GM21447 (cell line): ENCODE measurements around the gene EP400.

ENCODE experiments used
- ATAC-seq: cut with Tn5 transposase; IDR thresholded peaks from one replicate; pipeline ENCODE4 v1.9.1; 2021; ENCODE audit not compliant: unreplicated experiment

EP400 gene

DNA sequence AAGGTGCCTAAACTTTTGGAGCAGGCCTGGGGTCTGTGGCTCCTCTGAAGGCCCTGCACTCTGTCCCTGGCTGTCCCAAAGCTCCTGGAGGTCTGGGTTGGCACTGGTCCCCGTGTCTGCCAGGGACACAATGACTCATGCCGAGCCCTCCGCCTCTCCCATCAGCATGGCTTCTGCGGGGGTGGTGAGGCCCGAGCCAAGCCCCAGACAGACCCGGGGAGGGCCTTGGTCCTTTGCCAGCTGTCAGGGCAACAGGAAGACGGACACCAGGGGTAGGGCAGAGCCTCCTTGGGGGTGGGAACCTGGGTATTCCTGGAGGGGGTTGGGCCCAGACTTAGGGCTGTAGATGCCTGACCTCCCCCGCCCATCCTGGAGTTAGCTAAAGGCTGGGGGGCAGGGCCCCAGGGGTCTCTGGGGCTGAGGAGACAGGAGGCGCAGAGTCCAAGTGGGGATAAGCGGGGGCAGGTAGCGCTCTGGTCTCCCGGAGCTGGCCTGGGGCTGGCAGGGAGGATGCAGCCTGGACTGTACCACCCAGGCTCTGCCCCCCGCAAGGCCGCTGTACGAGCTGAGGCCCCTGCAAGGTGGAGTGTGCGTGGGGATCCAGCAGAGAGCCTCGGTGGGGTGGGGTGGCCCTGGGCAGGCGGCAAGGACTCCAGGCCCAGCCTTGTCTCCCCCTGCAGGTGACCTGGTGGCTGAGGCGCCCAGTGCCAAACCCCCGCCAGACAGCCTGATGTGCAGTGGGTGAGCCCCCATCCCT lies 37.0 kb upstream of the EP400 start:
- ATAC-seq: no peak

DNA sequence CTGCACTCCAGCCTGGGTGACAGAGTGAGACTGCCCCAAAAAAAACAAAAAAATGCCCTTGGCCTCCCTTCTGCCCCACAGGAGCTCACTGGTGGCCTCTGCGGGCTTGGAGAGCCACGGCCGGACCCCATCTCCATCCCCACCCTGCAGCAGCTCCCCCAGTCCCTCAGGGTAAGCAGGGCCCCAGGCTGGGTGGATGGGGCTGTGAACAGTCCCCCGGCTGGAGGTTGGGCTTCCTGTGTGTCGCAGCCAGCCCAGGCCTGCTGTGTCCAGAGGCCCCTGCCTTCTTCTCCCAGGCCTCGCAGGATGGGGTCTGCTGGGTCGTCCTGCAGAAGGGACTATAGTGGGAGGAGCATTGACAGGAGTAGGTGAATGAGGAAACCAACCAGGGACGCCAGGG lies 36.1 kb upstream of the EP400 start:
- no peak for ATAC-seq

DNA sequence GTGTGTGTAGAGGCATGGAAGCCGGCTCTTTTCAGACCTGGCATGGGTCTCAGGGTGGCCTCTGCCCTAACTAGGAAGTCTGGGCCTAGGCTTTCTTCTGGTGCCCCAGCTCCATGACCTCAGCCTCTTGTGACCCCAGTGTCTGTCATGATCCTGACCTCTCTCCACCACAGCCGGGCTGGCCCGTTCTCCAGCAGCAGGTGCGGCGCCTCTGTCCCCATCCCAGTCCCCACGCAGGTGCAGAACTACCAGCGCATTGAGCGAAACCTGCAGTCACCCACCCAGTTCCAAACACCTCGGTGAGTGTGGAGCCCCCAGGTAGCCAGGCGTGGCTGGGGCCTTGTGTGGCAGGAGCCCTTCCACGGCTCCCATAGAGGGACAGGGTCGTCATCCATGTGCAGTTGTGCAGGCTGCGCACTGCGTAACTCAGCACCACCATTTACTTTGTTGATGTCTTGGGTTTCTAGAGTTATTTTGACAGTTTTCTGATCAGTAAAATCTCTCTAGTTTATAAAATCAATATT lies 35.5 kb upstream of the EP400 start:
- ATAC-seq: no peak

GRCh38 chr12:131915000-131915689 lies 34.6 kb upstream of the EP400 start:
- ATAC-seq: no peak

DNA sequence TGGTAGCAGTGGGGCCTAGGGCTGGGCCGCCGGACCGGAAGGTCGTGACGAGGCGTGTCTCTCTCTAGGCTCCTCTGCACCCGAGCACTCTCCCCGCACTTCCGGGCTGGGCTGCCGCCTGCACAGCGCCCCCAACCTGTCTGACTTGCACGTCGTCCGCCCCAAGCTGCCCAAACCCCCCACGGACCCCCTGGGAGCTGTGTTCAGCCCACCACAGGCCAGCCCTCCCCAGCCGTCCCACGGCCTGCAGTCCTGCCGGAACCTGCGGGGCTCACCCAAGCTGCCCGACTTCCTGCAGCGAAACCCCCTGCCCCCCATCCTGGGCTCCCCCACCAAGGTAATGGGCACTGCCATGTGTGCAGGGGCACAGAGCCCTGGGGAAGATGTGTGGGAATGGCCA lies 33.9 kb upstream of the EP400 start:
- ATAC-seq: no peak

- ATAC-seq: no peak
Measured at GRCh38 chr12:131916306-131917138, 33.2 kb upstream of the EP400 start.

GRCh38 chr12:131917139-131917710 lies 32.5 kb upstream of the EP400 start:
- ATAC-seq: no peak

GRCh38 chr12:131917711-131918306 lies 31.9 kb upstream of the EP400 start:
- ATAC-seq: no peak

- ATAC-seq: no peak
Measured at GRCh38 chr12:131918311-131919050, 31.3 kb upstream of the EP400 start.

DNA sequence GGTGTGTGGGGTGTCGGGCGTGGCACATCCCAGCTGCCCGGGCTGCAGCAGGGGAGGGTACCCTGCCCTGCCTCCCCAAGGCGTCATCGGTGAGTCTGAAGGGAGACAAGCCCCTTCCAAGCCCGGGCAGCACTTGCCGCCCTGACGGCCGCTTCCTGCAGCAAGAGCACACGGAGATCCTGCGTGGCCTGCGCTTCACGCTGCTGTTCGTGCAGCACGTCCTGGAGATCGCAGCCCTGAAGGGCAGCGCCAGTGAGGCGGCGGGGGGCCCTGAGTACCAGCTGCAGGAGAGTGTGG lies 30.7 kb upstream of the EP400 start:
- ATAC-seq: no peak

DNA sequence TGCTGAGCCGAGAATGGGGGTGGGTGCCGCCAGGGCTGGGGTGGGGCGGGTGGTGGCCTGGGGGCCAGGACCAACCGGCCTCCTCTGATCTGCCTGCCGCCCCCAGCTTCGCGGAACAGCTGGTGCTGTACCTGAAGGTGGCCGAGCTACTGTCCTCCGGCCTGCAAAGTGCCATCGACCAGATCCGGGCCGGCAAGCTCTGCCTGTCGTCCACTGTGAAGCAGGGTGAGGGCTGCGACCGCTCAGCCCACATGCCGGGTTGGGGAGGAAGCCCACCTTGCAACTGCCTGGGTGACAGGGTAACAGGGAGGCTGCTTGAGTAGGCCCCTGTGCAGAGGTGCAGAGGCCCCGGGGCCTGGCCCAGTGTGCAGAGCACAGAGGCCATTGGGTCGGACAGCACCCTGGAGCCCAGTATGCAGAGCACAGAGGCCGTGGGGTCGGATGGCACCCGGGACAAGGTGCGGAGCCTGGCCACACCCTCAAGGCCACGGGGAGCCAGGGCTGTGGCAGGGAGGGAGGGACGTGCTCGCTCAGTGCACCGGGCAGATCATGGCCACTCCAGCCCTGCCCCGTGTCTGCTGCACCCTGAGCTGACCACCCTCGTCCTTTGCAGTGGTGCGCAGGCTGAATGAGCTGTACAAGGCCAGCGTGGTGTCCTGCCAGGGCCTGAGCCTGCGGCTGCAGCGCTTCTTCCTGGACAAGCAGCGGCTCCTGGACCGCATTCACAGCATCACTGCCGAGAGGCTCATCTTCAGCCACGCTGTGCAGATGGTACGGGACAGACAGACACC lies 30.2 kb upstream of the EP400 start:
- ATAC-seq: no peak

DNA sequence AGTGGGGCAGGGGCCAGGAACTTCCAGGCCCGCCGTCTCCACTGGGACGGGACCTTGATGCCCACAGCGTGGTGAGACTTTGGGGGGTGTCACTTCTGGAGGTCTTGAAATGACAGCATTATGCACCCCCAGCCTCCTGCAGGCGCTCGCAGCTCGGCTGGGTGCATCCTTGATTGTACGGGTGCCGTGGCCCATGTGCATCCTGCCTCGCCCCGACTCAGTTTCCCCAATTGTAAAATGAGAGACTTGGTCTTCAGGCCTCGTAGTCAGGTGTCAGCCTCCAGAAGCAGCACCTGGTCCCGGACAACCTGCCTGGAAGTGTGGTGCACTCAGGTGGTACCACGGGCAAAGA lies 29.6 kb upstream of the EP400 start:
- no peak for ATAC-seq

GRCh38 chr12:131920902-131921840 lies 28.6 kb upstream of the EP400 start:
- ATAC-seq: no peak

DNA sequence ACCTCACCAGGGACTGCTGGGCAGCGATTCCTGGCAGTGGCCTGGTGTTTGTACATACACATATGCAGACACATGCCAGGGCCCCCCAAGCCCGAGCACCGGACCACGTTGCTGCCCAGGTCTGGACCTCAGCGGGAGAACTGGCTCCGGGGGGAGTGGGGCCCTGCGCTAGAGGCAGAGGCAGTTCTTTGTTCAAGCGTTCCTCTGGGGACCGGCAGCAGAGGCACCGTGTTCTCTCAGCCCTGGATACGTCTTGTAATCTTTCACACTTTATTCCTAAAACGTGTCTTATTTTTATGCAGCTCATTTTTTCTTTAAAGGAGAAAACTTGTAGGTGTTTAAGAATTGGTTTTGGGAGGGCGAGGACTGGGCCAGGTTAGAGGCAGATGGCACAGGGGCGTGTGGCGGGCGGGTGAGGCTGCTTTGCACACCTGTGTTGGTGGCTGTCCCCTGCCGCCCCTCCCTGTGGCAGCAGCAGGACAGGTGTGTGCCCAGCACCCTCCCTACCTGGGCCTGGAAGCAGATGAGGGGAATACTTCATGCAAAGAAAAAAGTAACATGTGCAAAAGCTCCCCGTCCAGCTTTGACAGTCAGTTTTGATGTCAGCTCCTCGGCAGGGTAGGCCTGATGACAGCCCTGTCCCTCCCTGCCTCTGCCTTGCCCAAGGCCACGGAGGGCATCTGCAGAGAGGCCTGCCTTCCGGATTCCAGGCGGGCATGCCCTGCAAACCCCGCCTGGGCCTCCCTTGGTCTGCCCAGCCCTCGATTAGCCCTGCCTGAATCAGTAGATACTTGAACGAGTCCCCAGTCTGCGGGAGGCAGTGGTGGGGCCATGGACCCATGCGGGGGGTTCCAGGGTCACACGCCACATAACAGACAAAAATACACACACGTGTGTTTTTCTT lies 27.6 kb upstream of the EP400 start:
- no peak for ATAC-seq

- no peak for ATAC-seq
Measured at GRCh38 chr12:131922772-131923171, 27.0 kb upstream of the EP400 start.

GRCh38 chr12:131923260-131923659 lies 26.5 kb upstream of the EP400 start:
- peak; percentile 86 for ATAC-seq
